ENCODE results near the gene MKRN2.

DNA sequence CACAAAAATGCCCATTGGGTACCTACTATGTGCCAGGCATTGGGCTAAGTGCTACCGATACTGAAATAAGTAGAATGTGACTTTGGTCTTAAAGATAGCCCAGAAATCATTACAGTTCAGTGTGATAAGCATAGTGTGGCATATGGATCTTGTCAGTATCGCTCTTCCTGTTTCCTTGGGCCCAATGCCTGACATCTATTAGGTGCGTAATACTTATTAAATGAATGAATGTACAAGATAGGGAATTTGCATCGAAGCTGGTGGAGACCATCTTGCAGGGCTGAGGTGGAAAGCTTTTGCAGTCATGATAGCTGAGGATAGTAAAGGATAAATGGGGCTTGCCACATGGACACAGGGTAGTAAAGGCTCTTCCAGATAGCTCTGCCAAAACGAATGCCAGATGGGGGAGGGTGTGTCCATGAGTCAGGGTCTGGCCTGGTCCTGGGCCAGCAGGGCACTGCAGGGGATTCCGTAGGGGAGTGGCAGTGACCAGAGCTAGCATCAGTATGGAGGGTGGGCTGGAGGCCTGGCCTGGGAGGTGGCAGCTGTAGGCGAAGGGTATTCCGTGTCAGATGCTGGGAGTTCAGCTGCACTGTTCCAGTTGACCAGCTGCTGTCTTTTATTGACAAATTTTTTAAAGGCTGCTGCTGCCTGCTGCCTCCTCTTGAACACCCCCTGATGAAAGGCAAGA lies 49.2 kb upstream of the MKRN2 start:
- no peak for TF ChIP-seq BRCA1 (CRISPR knock-in tag; IDR thresholded peaks at IDR 0.05)
- TF ChIP-seq, protein P1, sequence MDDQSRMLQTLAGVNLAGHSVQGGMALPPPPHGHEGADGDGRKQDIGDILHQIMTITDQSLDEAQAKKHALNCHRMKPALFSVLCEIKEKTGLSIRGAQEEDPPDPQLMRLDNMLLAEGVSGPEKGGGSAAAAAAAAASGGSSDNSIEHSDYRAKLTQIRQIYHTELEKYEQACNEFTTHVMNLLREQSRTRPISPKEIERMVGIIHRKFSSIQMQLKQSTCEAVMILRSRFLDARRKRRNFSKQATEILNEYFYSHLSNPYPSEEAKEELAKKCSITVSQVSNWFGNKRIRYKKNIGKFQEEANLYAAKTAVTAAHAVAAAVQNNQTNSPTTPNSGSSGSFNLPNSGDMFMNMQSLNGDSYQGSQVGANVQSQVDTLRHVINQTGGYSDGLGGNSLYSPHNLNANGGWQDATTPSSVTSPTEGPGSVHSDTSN (CRISPR knock-in tag; IDR thresholded peaks at IDR 0.05; ENCODE audit: borderline replicate concordance), result no peak
